HepG2 (cell line): ENCODE data around the gene HSD17B8. TPM values are rescaled to one million over a fixed set of nuclear protein-coding genes. Genes with fewer than 3 reads are reported as not detected.

ENCODE experiments used
- ATF3 ChIP-seq: sonication (generic); formaldehyde crosslinking; IDR thresholded peaks from 2 replicates; pipeline ENCODE4 v1.4.0; 2020; ENCODE audit warnings: missing genetic modification reagents
- CENPX ChIP-seq: sonication (generic); formaldehyde crosslinking; IDR thresholded peaks from 2 replicates; pipeline ENCODE4 v1.9.0; 2021; ENCODE audit warnings: mild to moderate bottlenecking, missing genetic modification reagents, moderate library complexity
- HMG20A ChIP-seq: IDR thresholded peaks from 2 replicates; pipeline ENCODE4 v1.6.1; 2016; ENCODE audit warnings: borderline replicate concordance
- HMGXB4 ChIP-seq, 2 experiments: sonication (generic) in 1 of 2; formaldehyde crosslinking in 1 of 2; IDR thresholded peaks; 2 replicates each; pipeline versions ENCODE4 v1.4.0 to v1.6.1; 2018 to 2020; ENCODE audit warnings: missing genetic modification reagents in 2 of 2, borderline replicate concordance in 1 of 2, low read depth in 1 of 2, mild to moderate bottlenecking in 1 of 2, missing biosample characterization in 1 of 2
- HNRNPH1 ChIP-seq: fragments of 200-400 bp; formaldehyde crosslinking; optimal IDR thresholded peaks from 2 replicates; pipeline ENCODE3; 2017; ENCODE audit warnings: mild to moderate bottlenecking, low read depth, low read length
- JARID2 ChIP-seq: sonication (generic); formaldehyde crosslinking; IDR thresholded peaks from 2 replicates; pipeline ENCODE4 v1.8.1; 2023; ENCODE audit warnings: missing genetic modification reagents, inconsistent platforms; ENCODE audit not compliant: insufficient replicate concordance
- MAZ ChIP-seq, 2 experiments: sonication (generic) in 1 of 2; formaldehyde crosslinking in 1 of 2; IDR thresholded peaks; 2 replicates each; pipeline versions ENCODE4 v1.5.0 to v1.6.1; 2012 to 2020; ENCODE audit warnings: low read depth in 2 of 2, mild to moderate bottlenecking in 2 of 2, borderline replicate concordance in 1 of 2, improper control_type of control experiment in 1 of 2, low read length in 1 of 2, missing genetic modification reagents in 1 of 2, moderate library complexity in 1 of 2
- MZF1 ChIP-seq: sonication (generic); formaldehyde crosslinking; IDR thresholded peaks from 2 replicates; pipeline ENCODE4 v1.8.1; 2023; ENCODE audit warnings: mild to moderate bottlenecking, missing genetic modification reagents, borderline replicate concordance
- NCOA1 ChIP-seq: sonication (generic); formaldehyde crosslinking; IDR thresholded peaks from 2 replicates; pipeline ENCODE4 v1.9.0; 2021; ENCODE audit warnings: missing genetic modification reagents
- NRL ChIP-seq: sonication (generic); formaldehyde crosslinking; IDR thresholded peaks from 2 replicates; pipeline ENCODE4 v1.5.0; 2020; ENCODE audit warnings: missing genetic modification reagents, mild to moderate bottlenecking, moderate library complexity, borderline replicate concordance
- PAXIP1 ChIP-seq: sonication (generic); formaldehyde crosslinking; conservative IDR thresholded peaks from 2 replicates; pipeline ENCODE4 v1.4.0; 2020; ENCODE audit warnings: mild to moderate bottlenecking, missing genetic modification reagents, moderate library complexity
- PHF8 ChIP-seq: sonication (generic); formaldehyde crosslinking; IDR thresholded peaks from 2 replicates; pipeline ENCODE4 v1.5.0; 2020; ENCODE audit warnings: missing genetic modification reagents
- RCOR2 ChIP-seq: IDR thresholded peaks from 2 replicates; pipeline ENCODE4 v1.6.1; 2016; ENCODE audit warnings: missing biosample characterization, missing genetic modification reagents
- ZNF430 ChIP-seq: sonication (generic); formaldehyde crosslinking; IDR thresholded peaks from 2 replicates; pipeline ENCODE4 v1.9.0; 2021; ENCODE audit warnings: mild to moderate bottlenecking, missing genetic modification reagents
- ZNF570 ChIP-seq: sonication (generic); formaldehyde crosslinking; IDR thresholded peaks from 2 replicates; pipeline ENCODE4 v1.4.0; 2020; ENCODE audit warnings: mild to moderate bottlenecking, missing genetic modification reagents, borderline replicate concordance
- ZNF652 ChIP-seq: IDR thresholded peaks from 2 replicates; pipeline ENCODE4 v1.6.1; 2016; ENCODE audit warnings: low read depth, borderline replicate concordance
- ZNF747 ChIP-seq: sonication (generic); formaldehyde crosslinking; IDR thresholded peaks from 2 replicates; pipeline ENCODE4 v1.8.1; 2023; ENCODE audit warnings: missing genetic modification reagents, mild to moderate bottlenecking, borderline replicate concordance
- polyA plus RNA-seq, 8 experiments: library from polyadenylated mRNA; depleted of rRNA in 3 of 8; stranded (reverse) in 7 of 8; unstranded in 1 of 8; fragments of >200 nt; fragmentation: Illumina TruSeq in 4 of 8; extraction: Trizol in 4 of 8; gene quantifications; 2 replicates each; pipeline versions ENCODE4 v1.2.1 to v1.2.3, GENCODE V29; 2011 to 2016; ENCODE audit warnings: low read depth in 4 of 8, missing spikeins in 1 of 8, mixed read lengths in 1 of 8; ENCODE audit not compliant: insufficient read depth in 1 of 8
- total RNA-seq, 5 experiments: library from RNA; depleted of rRNA; stranded (reverse); fragments of >200 nt; fragmentation: Illumina TruSeq; extraction: Trizol; gene quantifications; 2 replicates each; pipeline ENCODE4 v1.2.3, GENCODE V29; 2016; ENCODE audit warnings: low read depth in 1 of 5
- TF ChIP-seq, protein P1 (sequence below): sonication (generic); formaldehyde crosslinking; IDR thresholded peaks from 2 replicates; pipeline ENCODE4 v1.8.1; 2023; ENCODE audit warnings: mild to moderate bottlenecking, moderate library complexity, missing genetic modification reagents
- TF ChIP-seq, protein P2 (sequence below): IDR thresholded peaks from 2 replicates; pipeline ENCODE4 v1.6.1; 2016

HSD17B8 gene
- total and polyA plus RNA-seq, 2 of the 13 experiments (the other 11 are each of a cell fraction or from before 2014, with no cell fraction given), result 12.6 to 20.1 TPM

- TF ChIP-seq PHF8 (CRISPR knock-in tag) (peak; percentile 72), ZNF570 (CRISPR knock-in tag) (no peak; the same call in 1 of the 2 replicates), ATF3 (CRISPR knock-in tag) (no peak), ZNF652 (CRISPR knock-in tag) (no peak), ZNF747 (CRISPR knock-in tag) (peak; percentile 88; the same call in 1 of the 2 replicates), MZF1 (CRISPR knock-in tag) (peak; percentile 53; the same call in 1 of the 2 replicates), ZNF430 (CRISPR knock-in tag) (peak; percentile 7; the same call in 1 of the 2 replicates), JARID2 (peak; percentile 16), HMG20A (0 out of 2 replicates have a peak, but pooled peaks have one; percentile 23), CENPX (CRISPR knock-in tag) (no peak), NCOA1 (CRISPR knock-in tag) (0 out of 2 replicates have a peak, but pooled peaks have one; percentile 35), NRL (CRISPR knock-in tag) (no peak), HNRNPH1 (no peak), MAZ (IDR thresholded peaks at IDR 0.05; ENCODE audit: borderline replicate concordance, low read depth, low read length) (peak; percentile 98), MAZ (CRISPR knock-in tag; IDR thresholded peaks at IDR 0.05; ENCODE audit: low read depth) (no peak), RCOR2 (0 out of 2 replicates have a peak, but pooled peaks have one; percentile 14), PAXIP1 (CRISPR knock-in tag) (peak; percentile 88), HMGXB4 (CRISPR knock-in tag; IDR thresholded peaks at IDR 0.05; ENCODE audit: borderline replicate concordance in 1 of 2, low read depth in 1 of 2) (no peak; a peak in 1 of 4 replicates)
- TF ChIP-seq, protein P1, sequence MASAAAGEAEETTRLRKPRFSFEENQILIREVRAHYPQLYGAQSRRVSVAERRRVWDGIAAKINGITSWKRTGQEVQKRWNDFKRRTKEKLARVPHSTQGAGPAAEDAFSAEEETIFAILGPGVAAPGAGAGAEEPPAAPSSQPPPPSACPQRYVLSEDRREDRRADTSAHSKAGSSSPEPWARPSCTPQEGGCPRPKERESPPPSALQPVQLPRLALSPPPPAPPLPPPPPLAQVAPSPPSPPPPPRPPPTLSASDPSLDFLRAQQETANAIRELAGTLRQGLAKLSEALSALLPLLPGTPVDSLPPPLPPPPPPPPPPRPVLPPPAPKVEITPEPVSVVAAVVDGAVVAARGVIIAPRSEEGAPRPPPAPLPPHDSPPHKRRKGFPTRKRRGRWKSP (CRISPR knock-in tag), result peak; percentile 78
- TF ChIP-seq, protein P2, sequence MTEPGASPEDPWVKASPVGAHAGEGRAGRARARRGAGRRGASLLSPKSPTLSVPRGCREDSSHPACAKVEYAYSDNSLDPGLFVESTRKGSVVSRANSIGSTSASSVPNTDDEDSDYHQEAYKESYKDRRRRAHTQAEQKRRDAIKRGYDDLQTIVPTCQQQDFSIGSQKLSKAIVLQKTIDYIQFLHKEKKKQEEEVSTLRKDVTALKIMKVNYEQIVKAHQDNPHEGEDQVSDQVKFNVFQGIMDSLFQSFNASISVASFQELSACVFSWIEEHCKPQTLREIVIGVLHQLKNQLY (CRISPR knock-in tag), result peak; percentile 33; the same call in 1 of the 2 replicates
These were observed 4.7 kb upstream of the HSD17B8 start (continued) for GRCh38 chr6:33199687-33200218.
